ENCODE measurements around the gene TRAPPC8.
"Not testable (repeated sequence)": the region's sequence is repeated elsewhere in the genome, so short reads cannot be mapped to it uniquely, and the experiment has no call there.

Gene TRAPPC8

DNA sequence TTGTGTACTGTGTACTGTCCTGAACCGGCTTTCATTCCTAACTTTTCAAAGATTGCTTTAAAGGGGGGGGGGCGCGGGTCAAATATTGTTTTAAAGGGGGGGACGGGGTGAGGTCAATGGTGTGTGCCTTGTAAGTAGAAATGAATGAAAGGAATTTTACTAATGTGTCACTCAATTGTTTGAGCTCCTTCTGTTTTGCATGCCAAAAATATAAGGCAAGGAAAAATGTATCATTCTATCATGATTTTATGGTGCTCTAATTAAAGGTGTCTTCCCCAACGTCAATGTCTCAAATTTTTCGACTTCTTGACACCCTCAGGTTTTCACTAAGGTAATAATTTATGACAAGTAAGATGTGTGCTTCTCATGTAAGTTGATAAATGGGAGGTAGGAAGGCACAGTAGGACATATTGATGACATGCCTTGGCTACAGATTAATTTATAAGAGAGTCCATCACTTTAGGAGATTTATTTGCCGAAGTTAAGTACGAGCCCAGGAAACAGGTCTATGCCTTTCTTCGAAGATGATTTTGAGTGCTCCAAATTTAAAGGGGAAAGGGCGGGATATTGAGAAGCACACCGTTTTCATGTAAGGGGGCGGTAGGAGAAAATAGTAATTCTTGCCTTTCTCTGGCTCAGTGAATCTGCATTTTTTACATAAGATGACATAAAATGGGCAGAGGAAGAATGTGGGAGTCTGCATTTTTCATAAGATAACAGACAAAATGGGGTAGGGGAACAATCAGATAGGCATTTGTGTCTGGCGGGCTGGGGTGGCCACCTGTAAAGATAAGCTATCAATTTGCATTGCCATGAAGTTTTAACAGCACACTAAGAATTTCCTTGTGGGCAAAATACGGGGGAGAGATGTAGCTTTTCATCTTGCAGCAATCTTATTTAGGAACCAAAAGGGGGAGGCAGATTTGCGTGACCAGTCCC is 1.2 kb upstream of the TRAPPC8 start:
- H3K4me3 ChIP-seq (replicated peaks; ENCODE audit: low read depth, low read length), result peak overlapping the region; percentile 95
- TF ChIP-seq, protein P1, sequence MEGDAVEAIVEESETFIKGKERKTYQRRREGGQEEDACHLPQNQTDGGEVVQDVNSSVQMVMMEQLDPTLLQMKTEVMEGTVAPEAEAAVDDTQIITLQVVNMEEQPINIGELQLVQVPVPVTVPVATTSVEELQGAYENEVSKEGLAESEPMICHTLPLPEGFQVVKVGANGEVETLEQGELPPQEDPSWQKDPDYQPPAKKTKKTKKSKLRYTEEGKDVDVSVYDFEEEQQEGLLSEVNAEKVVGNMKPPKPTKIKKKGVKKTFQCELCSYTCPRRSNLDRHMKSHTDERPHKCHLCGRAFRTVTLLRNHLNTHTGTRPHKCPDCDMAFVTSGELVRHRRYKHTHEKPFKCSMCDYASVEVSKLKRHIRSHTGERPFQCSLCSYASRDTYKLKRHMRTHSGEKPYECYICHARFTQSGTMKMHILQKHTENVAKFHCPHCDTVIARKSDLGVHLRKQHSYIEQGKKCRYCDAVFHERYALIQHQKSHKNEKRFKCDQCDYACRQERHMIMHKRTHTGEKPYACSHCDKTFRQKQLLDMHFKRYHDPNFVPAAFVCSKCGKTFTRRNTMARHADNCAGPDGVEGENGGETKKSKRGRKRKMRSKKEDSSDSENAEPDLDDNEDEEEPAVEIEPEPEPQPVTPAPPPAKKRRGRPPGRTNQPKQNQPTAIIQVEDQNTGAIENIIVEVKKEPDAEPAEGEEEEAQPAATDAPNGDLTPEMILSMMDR (IDR thresholded peaks at IDR 0.05; ENCODE audit: low read length, missing control alignments), result no peak
- DNase-seq (ENCODE audit: low read depth), result no peak

DNA sequence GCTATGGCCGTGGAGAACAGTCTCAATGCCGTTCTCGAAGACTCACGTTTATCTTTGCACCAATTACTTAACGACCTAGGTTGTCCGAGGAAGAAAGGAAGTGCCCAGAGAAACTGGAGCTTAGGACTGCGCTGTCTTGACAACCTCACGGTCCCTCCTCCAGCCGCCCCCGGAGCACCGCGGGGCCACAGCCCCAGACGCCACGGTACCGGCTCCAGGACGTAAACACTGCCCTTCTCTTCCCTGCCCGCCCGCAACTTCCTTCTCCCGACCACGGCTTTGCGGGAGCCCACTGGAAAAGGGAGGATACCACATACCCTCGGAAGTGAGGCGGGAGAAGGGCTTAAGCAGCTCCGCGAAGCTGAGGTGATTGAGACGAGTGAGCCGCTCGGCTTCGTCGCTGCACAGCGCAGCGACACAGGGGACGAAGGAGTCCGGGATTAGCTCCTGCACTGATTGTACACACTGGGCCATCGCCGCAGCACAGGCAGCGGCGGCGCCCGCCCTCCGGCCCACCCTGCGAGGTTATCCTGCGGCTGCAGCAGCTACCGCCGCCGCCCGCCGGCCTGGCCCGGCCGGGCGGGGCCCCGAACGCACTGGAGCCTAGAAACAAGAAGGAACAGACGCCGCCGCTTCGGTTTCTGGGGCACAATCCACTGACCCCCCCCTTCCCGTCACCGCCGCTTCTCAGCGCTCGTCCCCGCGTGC is 483 bp downstream of the TRAPPC8 start:
- peak; percentile 52 for DNase-seq (ENCODE audit: low read depth)
- peak overlapping the region; percentile 95 for H3K4me3 ChIP-seq (replicated peaks; ENCODE audit: low read depth, low read length)
- TF ChIP-seq, protein P1 (IDR thresholded peaks at IDR 0.05; ENCODE audit: low read length, missing control alignments), result no peak

DNA sequence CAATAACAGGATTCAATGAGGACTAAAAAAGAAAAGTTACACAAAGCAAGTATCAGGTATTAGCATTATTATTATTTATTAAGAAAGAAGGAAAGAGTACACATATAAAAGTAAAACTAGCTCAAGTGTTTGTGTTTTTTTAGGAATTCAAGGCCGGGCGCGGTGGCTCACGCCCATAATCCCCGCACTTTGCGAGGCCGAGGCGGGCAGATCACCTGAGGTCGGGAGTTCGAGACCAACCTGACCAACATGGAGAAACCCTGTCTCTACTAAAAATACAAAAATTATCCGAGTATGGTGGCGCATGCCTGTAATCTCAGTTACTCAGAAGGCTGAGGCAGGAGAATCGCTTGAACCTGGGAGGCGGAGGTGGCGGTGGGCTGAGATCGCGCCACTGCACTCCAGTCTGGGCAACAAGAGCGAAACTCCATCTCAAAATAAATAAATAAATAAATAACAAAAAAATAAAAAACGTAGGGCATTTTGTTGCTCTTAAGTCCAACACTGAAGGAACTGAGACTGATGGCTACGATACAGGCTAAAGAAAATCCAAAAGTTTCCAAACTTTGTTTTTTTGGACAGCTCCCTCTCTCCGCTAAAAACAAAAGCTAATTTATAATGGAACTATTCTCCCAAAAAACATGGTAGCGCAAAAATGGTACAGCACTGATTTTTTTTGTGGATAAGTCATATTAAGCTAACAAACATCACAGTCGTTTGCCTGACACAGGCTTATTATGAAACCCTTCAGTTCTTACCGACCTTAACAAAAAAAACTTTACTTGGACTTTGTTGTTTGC is 1.7 kb downstream of the TRAPPC8 start:
- TF ChIP-seq, protein P1 (IDR thresholded peaks at IDR 0.05; ENCODE audit: low read length, missing control alignments), result no peak
- DNase-seq (ENCODE audit: low read depth), result no peak
- peak overlapping the region; percentile 95 for H3K4me3 ChIP-seq (replicated peaks; ENCODE audit: low read depth, low read length)

DNA sequence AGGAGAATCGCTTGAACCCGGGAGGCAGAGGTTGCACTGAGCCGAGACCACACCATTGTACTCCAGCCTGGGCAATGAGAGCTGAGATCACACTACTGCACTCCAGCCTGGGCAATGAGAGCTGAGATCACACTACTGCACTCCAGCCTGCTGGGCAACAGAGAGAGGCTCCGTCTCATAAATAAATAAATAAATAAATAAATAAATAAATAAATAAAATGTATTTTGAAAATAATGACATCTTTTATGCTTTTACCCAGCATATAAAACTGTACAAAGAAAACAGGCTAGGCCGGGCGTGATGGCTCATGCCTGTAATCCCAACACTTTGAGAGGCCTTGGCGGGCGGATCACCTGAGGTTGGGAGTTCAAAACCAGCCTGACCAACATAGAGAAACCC is 8.2 kb downstream of the TRAPPC8 start:
- not testable (repeated sequence) for H3K4me3 ChIP-seq (replicated peaks; ENCODE audit: low read depth, low read length); DNase-seq (ENCODE audit: low read depth)

DNA sequence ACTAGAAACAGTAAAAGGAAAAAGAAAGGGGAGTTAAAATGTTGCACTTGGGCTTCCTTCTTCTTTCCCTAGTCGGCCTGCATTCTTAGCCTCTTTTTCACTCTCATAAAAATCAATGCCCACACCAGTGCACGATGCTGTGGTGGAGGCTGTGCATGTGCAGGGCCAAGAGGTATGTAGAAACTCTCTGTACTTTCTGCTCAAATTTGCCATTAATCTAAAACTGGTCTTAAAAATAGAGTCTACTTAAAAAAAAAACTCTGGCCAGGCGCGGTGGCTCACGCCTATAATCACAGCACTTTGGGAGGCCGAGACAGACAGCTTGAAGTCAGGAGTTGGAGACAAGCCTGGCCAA is 11.1 kb downstream of the TRAPPC8 start:
- no peak for DNase-seq (ENCODE audit: low read depth)
- H3K4me3 ChIP-seq (replicated peaks; ENCODE audit: low read depth, low read length), result no peak overlapping the region
- TF ChIP-seq, protein P1 (IDR thresholded peaks at IDR 0.05; ENCODE audit: low read length, missing control alignments), result no peak

DNA sequence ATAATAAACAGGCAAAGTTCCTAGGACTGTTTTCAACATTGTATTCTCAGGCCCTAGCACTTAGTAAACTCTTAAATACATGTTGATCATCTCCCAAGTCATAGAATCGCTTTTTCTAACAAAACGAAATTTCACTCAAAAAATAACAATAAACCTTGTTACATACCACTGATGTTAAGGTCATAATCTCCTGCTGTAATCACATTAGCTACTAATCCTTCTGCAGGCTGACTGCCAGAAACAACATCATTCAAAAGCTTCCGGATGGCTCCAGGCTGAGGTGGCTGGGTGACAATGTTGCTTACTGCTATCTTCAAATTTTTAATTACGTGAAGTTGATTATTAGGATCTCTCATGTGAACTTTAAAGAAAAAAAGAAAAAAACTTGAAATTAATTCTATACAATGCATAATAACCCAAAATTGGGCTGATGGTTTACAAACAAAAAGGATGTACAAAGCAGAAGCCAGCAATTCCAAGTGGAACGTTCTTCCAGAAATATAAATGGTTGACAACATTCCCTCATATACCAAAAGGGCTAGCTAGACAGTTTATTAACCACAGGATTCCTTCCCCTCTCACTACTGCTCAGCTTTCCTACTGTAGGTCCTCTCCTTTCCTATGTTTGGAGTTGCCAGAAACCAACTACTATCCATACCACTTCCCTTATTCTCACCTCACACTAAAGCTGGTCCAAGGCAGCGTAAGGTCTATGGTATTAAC is 11.6 kb downstream of the TRAPPC8 start:
- TF ChIP-seq, protein P1 (IDR thresholded peaks at IDR 0.05; ENCODE audit: low read length, missing control alignments), result no peak
- no peak overlapping the region for H3K4me3 ChIP-seq (replicated peaks; ENCODE audit: low read depth, low read length)

More for the DNA sequence above, 11.6 kb downstream of the TRAPPC8 start:
- peak; percentile 24 for DNase-seq (ENCODE audit: low read depth)

Measured in fibroblast of pulmonary artery (primary cell).